GM18868 (cell line): Measurements from ENCODE around the gene MON2.
"Not testable (repeated sequence)": the region's sequence is repeated elsewhere in the genome, so short reads cannot be mapped to it uniquely, and the experiment has no call there.

Source experiments
- ATAC-seq: cut with Tn5 transposase; IDR thresholded peaks from one replicate; pipeline ENCODE4 v1.9.1; 2021; ENCODE audit warnings: mild to moderate bottlenecking, moderate library complexity; ENCODE audit not compliant: unreplicated experiment

Gene MON2

GRCh38 chr12:62542814-62543213 lies 76.2 kb downstream of the MON2 start:
- no peak for ATAC-seq

GRCh38 chr12:62543324-62543723 lies 76.7 kb downstream of the MON2 start:
- ATAC-seq = no peak

GRCh38 chr12:62543741-62544140 lies 77.1 kb downstream of the MON2 start:
- no peak for ATAC-seq

- no peak for ATAC-seq
These were observed 86.4 kb downstream of the MON2 start for GRCh38 chr12:62552906-62553556.

- not testable (repeated sequence) for ATAC-seq
These were observed 92.7 kb downstream of the MON2 start for GRCh38 chr12:62559366-62559765.

- ATAC-seq = no peak
These were observed 96.2 kb downstream of the MON2 start for GRCh38 chr12:62562846-62563245.

- ATAC-seq = no peak
These were observed 108.4 kb downstream of the MON2 start for GRCh38 chr12:62575036-62575435.

- no peak for ATAC-seq
These were observed 109.9 kb downstream of the MON2 start for GRCh38 chr12:62576503-62576902.

GRCh38 chr12:62578726-62579125 lies 112.1 kb downstream of the MON2 start:
- ATAC-seq = no peak

GRCh38 chr12:62581288-62582064 lies 114.8 kb downstream of the MON2 start:
- peak; percentile 82 for ATAC-seq

- ATAC-seq = no peak
These were observed 115.4 kb downstream of the MON2 start for GRCh38 chr12:62582065-62582366.

GRCh38 chr12:62584619-62585018 lies 118.0 kb downstream of the MON2 start:
- ATAC-seq = no peak

GRCh38 chr12:62586850-62587249 lies 120.2 kb downstream of the MON2 start:
- ATAC-seq = no peak

- ATAC-seq = no peak
These were observed 122.3 kb downstream of the MON2 start for GRCh38 chr12:62588916-62589315.

- ATAC-seq = no peak
These were observed 130.6 kb downstream of the MON2 start for GRCh38 chr12:62597253-62597652.

GRCh38 chr12:62598846-62599245 lies 132.2 kb downstream of the MON2 start:
- no peak for ATAC-seq

- ATAC-seq = no peak
These were observed 133.3 kb downstream of the MON2 start for GRCh38 chr12:62599854-62600437.

GRCh38 chr12:62601765-62602164 lies 135.1 kb downstream of the MON2 start:
- no peak for ATAC-seq

- ATAC-seq = peak; percentile 69
These were observed 135.8 kb downstream of the MON2 start for GRCh38 chr12:62602255-62603060.

GRCh38 chr12:62603061-62603810 lies 136.6 kb downstream of the MON2 start:
- peak; percentile 62 for ATAC-seq

- no peak for ATAC-seq
These were observed 137.1 kb downstream of the MON2 start for GRCh38 chr12:62603811-62604098.
